H1 (cell line): ENCODE measurements around the gene POLRMT. TPM values are rescaled to one million over a fixed set of nuclear protein-coding genes. Genes with fewer than 3 reads are reported as not detected.

ENCODE experiments used
- BRCA1 ChIP-seq: IDR thresholded peaks from 2 replicates; pipeline ENCODE4 v1.6.1; 2012; ENCODE audit warnings: low read depth, low read length, improper control_type of control experiment
- CHD7 ChIP-seq: fragments of 300-600 bp; sonication (generic); IDR thresholded peaks from 2 replicates; pipeline ENCODE4 v1.7.1; 2012; ENCODE audit warnings: low read length, moderate library complexity, mild to moderate bottlenecking, inconsistent platforms; ENCODE audit not compliant: insufficient replicate concordance
- JUND ChIP-seq: IDR thresholded peaks from 2 replicates; pipeline ENCODE4 v1.6.1; 2011; ENCODE audit warnings: mild to moderate bottlenecking, improper control_type of control experiment, low read length
- KDM4A ChIP-seq: IDR thresholded peaks from one replicate; pipeline ENCODE4 v1.7.1; 2012; ENCODE audit warnings: low read depth, mild to moderate bottlenecking, moderate library complexity, low read length, inconsistent platforms; ENCODE audit not compliant: severe bottlenecking
- YY1 ChIP-seq: IDR thresholded peaks from 2 replicates; pipeline ENCODE4 v1.6.1; 2011; ENCODE audit warnings: low read depth, mild to moderate bottlenecking, low read length
- polyA plus RNA-seq, 7 experiments: library from polyadenylated mRNA; depleted of rRNA in 3 of 7; stranded (reverse) in 5 of 7; unstranded in 2 of 7; fragments of >200 nt in 5 of 7; fragments of 200-250 nt in 2 of 7; gene quantifications; 1 replicate in 5 of 7; 2 replicates in 1 of 7; 4 replicates in 1 of 7; pipeline versions ENCODE4 v1.2.1 to v1.2.3, GENCODE V29; 2011 to 2013; ENCODE audit warnings: missing spikeins in 2 of 7, mixed read lengths in 2 of 7
- total RNA-seq: library from RNA; stranded (reverse); fragmentation: NEBNext Ultra II Directional; extraction: Animal tissue kit (Norgen Biotek cat#: 25700); gene quantifications from 2 replicates; pipeline ENCODE4 v1.2.1, GENCODE V29; 2021

The POLRMT gene
- total and polyA plus RNA-seq, 2 of the 8 experiments (the other 6 are each of a cell fraction or from before 2014, with no cell fraction given) = 93.0 to 111 TPM

GRCh38 chr19:663682-664117 is 30.4 kb upstream of the POLRMT start (continued):
- TF ChIP-seq CHD7 (no peak), BRCA1 (no peak), KDM4A (no peak), JUND (no peak), YY1 (no peak)
